SW480 (cell line): ENCODE data around the gene RBMX2.

Source experiments
- DNase-seq: peaks from one replicate; pipeline ENCODE4 v3.0.0-alpha.2; 2016; ENCODE audit warnings: low spot score

Gene RBMX2

GRCh38 chrX:130446974-130447373 lies 45.2 kb downstream of the RBMX2 start:
- no peak for DNase-seq
